ENCODE measurements around the gene CREB3L2.

DNA sequence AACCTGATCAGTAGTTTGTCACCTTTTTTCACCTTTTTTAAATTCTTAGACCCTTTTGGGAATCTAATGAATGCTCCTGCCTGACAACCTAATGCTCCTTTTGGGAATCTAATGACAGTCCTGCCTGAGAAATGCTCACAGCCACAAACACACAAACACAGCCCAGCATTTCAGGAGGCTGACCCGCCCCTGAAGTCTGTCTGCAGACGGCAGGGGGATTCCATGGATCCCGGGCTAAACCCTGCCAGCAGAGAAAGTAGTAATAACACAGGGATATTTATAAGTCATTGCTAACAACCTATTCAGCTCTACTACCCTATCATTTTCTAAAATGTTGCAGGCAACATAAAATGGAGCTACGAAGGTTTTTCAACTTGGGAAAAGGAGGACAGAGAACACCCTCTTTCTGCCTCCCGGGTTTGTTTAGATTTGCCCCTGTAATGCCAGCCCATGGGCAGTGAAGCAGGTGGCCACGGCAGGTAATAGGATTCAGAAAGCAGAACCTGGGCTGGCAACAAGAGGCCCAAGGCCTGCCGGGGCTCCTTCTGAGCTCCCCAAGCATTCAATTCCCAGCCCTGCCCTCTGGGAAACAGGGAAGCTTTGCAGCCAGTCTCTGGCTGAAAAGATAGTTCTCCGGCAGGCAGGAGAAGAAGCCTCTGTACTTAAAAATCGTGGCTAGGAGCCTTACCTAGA is 65.2 kb downstream of the CREB3L2 start:
- no peak for TF ChIP-seq ARNT (IDR thresholded peaks at IDR 0.05)
- TF ChIP-seq SP1 (IDR thresholded peaks at IDR 0.05) = no peak
- TF ChIP-seq, protein P1, sequence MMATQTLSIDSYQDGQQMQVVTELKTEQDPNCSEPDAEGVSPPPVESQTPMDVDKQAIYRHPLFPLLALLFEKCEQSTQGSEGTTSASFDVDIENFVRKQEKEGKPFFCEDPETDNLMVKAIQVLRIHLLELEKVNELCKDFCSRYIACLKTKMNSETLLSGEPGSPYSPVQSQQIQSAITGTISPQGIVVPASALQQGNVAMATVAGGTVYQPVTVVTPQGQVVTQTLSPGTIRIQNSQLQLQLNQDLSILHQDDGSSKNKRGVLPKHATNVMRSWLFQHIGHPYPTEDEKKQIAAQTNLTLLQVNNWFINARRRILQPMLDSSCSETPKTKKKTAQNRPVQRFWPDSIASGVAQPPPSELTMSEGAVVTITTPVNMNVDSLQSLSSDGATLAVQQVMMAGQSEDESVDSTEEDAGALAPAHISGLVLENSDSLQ (IDR thresholded peaks at IDR 0.05) = no peak
- no peak for TF ChIP-seq TARDBP (IDR thresholded peaks at IDR 0.05)
- no peak for TF ChIP-seq L3MBTL2 (conservative IDR thresholded peaks at IDR 0.05)
- no peak for TF ChIP-seq BHLHE40 (IDR thresholded peaks at IDR 0.05; ENCODE audit: borderline replicate concordance)
- TF ChIP-seq LEF1 (IDR thresholded peaks at IDR 0.05; ENCODE audit: borderline replicate concordance) = no peak
- no peak for TF ChIP-seq ZNF384 (IDR thresholded peaks at IDR 0.05)
- TF ChIP-seq SUZ12 (IDR thresholded peaks at IDR 0.05) = no peak

Data from HEK293T (cell line).